HG02981 (cell line): ENCODE results near the gene RNF144A.

Experiments used
- ATAC-seq: cut with Tn5 transposase; IDR thresholded peaks from one replicate; pipeline ENCODE4 v1.9.1; 2021; ENCODE audit warnings: mild to moderate bottlenecking, moderate library complexity; ENCODE audit not compliant: unreplicated experiment

The RNF144A gene

GRCh38 chr2:7018282-7018701, 101.1 kb downstream of the RNF144A start:
- no peak for ATAC-seq

- no peak for ATAC-seq
Measured at GRCh38 chr2:7018767-7019166, 101.6 kb downstream of the RNF144A start.

- ATAC-seq: no peak
Measured at GRCh38 chr2:7019191-7019590, 102.0 kb downstream of the RNF144A start.

- no peak for ATAC-seq
Measured at GRCh38 chr2:7020059-7020458, 102.8 kb downstream of the RNF144A start.

GRCh38 chr2:7020468-7020867, 103.3 kb downstream of the RNF144A start:
- ATAC-seq: no peak

- no peak for ATAC-seq
Measured at GRCh38 chr2:7020939-7021470, 103.8 kb downstream of the RNF144A start.

- ATAC-seq: no peak
Measured at GRCh38 chr2:7022492-7023385, 105.5 kb downstream of the RNF144A start.

- no peak for ATAC-seq
Measured at GRCh38 chr2:7023542-7023941, 106.3 kb downstream of the RNF144A start.

- ATAC-seq: no peak
Measured at GRCh38 chr2:7024261-7024660, 107.0 kb downstream of the RNF144A start.

GRCh38 chr2:7025082-7025481, 107.9 kb downstream of the RNF144A start:
- ATAC-seq: no peak

GRCh38 chr2:7026742-7027141, 109.5 kb downstream of the RNF144A start:
- no peak for ATAC-seq

- ATAC-seq: no peak
Measured at GRCh38 chr2:7027411-7027810, 110.2 kb downstream of the RNF144A start.

- no peak for ATAC-seq
Measured at GRCh38 chr2:7027956-7028655, 110.9 kb downstream of the RNF144A start.

GRCh38 chr2:7028846-7029245, 111.6 kb downstream of the RNF144A start:
- no peak for ATAC-seq

- no peak for ATAC-seq
Measured at GRCh38 chr2:7029291-7030059, 112.3 kb downstream of the RNF144A start.

GRCh38 chr2:7030810-7031209, 113.6 kb downstream of the RNF144A start:
- no peak for ATAC-seq

GRCh38 chr2:7031547-7032245, 114.5 kb downstream of the RNF144A start:
- no peak for ATAC-seq

- no peak for ATAC-seq
Measured at GRCh38 chr2:7032371-7032770, 115.2 kb downstream of the RNF144A start.

GRCh38 chr2:7033136-7033960, 116.1 kb downstream of the RNF144A start:
- ATAC-seq: no peak

GRCh38 chr2:7034303-7034702, 117.1 kb downstream of the RNF144A start:
- no peak for ATAC-seq
